Activated naive CD4-positive, alpha-beta T cell treated with anti-CD3 and anti-CD28 coated beads, Interleukin-2, amount 50 U/mL, for 72 hours (primary cell): ENCODE measurements around the gene NR2F1-AS1. TPM values are rescaled to one million over a fixed set of nuclear protein-coding genes. Genes with fewer than 3 reads are reported as not detected.

Experiments used
- ATAC-seq, 2 donors: fragments of 150-1000 bp; cut with Tn5 transposase; 2 replicates each; pipeline ENCODE4 v1.10.0; 2021; ENCODE audit warnings: mild to moderate bottlenecking in 2 of 2, moderate library complexity in 2 of 2
- DNase-seq, 2 donors: peaks; one replicate each; pipeline ENCODE4 v3.0.0; 2021 to 2022; ENCODE audit warnings: low spot score in 2 of 2
- H3K27ac Mint-ChIP-seq, 2 donors: one replicate each; pipeline ENCODE4 v1.8.0; 2022; ENCODE audit warnings: mild to moderate bottlenecking in 2 of 2, mixed read lengths in 2 of 2
- H3K36me3 Mint-ChIP-seq, 2 donors: one replicate each; pipeline ENCODE4 v1.8.0; 2022; ENCODE audit warnings: mixed read lengths in 2 of 2
- H3K9me3 Mint-ChIP-seq, 2 donors: one replicate each; pipeline ENCODE4 v1.8.0; 2022; ENCODE audit warnings: mixed read lengths in 2 of 2
- total RNA-seq, 2 donors: library from RNA; stranded (reverse); gene quantifications; one replicate each; pipeline ENCODE4 v1.2.3, GENCODE V29; 2022

The NR2F1-AS1 gene
- not detected for total RNA-seq

- H3K36me3 Mint-ChIP-seq: peaks cover 7 to 27% of the 10 kb centered on the region in 2 donors
- ATAC-seq (peak; percentile 42), DNase-seq (no peak)
- no peaks in the 10 kb centered on the region for H3K9me3 Mint-ChIP-seq
- no peak within 1 kb of the TSS for H3K27ac Mint-ChIP-seq
Measured at GRCh38 chr5:93580927-93581445, at the start of gene NR2F1-AS1. Gene NR2F1-AS1 (minus strand): TSS chr5:93581219.

DNA sequence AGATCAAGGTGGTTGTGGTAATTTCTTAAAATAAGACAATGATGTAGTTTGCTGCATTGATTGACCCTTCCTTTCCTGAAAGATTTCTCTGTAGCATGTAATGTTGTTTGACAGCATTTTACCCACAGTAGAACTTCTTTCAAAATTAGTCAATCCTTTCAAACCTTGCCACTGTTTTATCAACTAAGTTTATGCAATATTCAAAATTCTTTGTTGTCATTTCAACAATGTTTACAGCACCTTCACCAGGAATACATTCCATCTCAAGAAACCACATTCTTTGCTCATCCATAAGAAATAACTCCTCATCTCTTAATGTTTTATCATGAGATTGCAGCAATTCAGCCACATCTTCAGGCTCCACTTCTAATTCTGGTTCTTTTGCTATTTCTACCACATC is 45.8 kb upstream of the NR2F1-AS1 start:
- ATAC-seq (no peak), DNase-seq (no peak)
- no peak overlapping the region for H3K27ac Mint-ChIP-seq
- H3K9me3 Mint-ChIP-seq: no peaks in the 10 kb centered on the region
- peaks cover 6 to 10% of the 10 kb centered on the region in 2 donors for H3K36me3 Mint-ChIP-seq

DNA sequence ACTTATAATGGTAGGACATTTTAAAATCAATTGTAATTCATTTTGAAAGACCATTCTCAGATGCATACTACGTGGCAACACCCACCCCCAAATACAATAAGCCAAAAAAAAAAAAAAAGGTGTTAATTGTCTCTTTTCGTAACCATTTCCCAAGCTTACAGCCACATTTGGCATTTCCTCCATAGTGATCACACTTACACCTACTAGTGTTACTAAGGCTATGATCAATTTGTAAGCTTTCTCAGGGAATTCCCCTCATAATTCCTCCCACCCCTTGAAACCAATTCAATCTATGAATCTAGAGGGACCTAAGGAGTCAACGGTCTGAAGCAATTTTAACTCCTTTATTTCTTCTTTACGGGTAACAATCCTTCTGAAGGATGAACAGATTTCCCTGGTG is 42.1 kb upstream of the NR2F1-AS1 start:
- Mint-ChIP-seq H3K27ac (no peak overlapping the region), H3K36me3 (peaks cover 5 to 10% of the 10 kb centered on the region in 2 donors), H3K9me3 (no peaks in the 10 kb centered on the region)
- peak in 1 of 2 donors; percentile 32 for ATAC-seq
- DNase-seq: no peak

GRCh38 chr5:93622240-93622885 is 41.3 kb upstream of the NR2F1-AS1 start:
- DNase-seq: no peak
- H3K27ac Mint-ChIP-seq: peak overlapping the region in 1 of 2 donors; percentile 12

DNA sequence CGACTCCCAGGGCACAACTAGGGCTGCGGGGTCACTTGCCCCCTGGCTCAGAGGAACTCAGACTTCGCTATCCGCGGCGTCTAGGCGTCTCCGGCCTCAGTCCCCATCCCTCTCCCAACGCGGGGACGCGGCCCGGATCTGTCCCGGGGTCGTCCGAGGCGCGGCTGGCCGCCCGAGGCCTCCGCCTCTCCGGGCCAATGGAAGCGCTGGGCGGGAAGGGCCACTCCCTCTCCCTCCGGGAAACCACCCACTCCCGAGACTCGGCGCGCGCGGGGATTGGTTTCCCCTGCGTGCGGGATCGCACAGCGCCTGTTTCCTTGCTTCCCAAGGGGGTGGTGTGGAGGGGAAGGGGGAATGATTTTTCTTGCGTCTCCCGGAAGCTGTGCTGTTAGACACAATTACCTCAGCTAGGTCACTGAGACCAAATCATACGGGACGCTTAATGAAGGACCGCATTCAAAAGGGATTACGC is 40.3 kb upstream of the NR2F1-AS1 start:
- Mint-ChIP-seq H3K36me3 (peaks cover 5 to 10% of the 10 kb centered on the region in 2 donors), H3K9me3 (no peaks in the 10 kb centered on the region), H3K27ac (no peak overlapping the region)
- peak; percentile 25 to 30 for ATAC-seq
- no peak for DNase-seq

More at GRCh38 chr5:93622240-93622885, 41.3 kb upstream of the NR2F1-AS1 start:
- Mint-ChIP-seq H3K36me3 (peaks cover 5 to 10% of the 10 kb centered on the region in 2 donors), H3K9me3 (no peaks in the 10 kb centered on the region)
- peak in 1 of 2 donors; percentile 61 for ATAC-seq

GRCh38 chr5:93620487-93621326 is 39.7 kb upstream of the NR2F1-AS1 start:
- Mint-ChIP-seq H3K27ac (peak overlapping the region; percentile 3 to 86), H3K9me3 (no peaks in the 10 kb centered on the region), H3K36me3 (peaks cover 5 to 10% of the 10 kb centered on the region in 2 donors)
- DNase-seq (peak in 1 of 2 donors; percentile 60), ATAC-seq (peak; percentile 80 to 85)

DNA sequence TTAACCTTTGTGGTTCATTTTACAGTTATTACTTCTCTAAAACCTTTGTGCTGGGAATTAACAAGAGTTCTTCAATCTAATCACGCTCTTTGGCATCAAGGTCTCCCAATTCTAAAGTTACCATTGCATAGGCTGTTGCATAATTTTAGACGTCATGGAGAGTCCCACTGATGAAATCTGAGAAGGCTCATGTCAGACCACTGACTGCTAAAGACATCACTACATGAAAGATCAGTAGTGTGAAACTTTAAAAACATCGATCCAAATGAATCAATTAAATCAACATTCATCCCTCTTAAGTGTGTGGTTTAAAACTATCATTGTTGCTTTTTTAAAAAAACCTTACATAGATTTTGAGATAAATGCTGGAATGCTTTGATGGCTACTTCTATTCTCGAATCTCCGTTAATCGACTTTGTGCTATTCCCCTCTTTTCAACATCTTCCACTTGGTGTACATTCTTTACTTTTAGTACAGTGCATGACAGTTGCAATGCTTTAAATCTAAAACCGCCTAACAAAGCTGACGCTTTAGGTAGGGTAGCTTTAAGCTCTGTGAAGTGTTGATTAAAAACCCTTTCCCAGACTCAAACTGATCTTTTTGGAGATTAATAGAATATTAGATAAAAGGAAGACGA is 35.6 kb upstream of the NR2F1-AS1 start:
- H3K27ac Mint-ChIP-seq: no peak overlapping the region
- ATAC-seq: no peak
- H3K36me3 Mint-ChIP-seq: peaks cover 7 to 17% of the 10 kb centered on the region in 2 donors
- no peak for DNase-seq
- peaks cover 0 to 1% of the 10 kb centered on the region in 2 donors for H3K9me3 Mint-ChIP-seq

GRCh38 chr5:93612855-93613243 is 31.8 kb upstream of the NR2F1-AS1 start:
- no peak for DNase-seq
- Mint-ChIP-seq H3K9me3 (peaks cover 0 to 4% of the 10 kb centered on the region in 2 donors), H3K36me3 (peaks cover 5 to 19% of the 10 kb centered on the region in 2 donors), H3K27ac (no peak overlapping the region)
- no peak for ATAC-seq

- peaks cover 0 to 4% of the 10 kb centered on the region in 2 donors for H3K9me3 Mint-ChIP-seq
- peaks cover 5 to 19% of the 10 kb centered on the region in 2 donors for H3K36me3 Mint-ChIP-seq
- peak in 1 of 2 donors; percentile 26 for ATAC-seq
- no peak for DNase-seq
- no peak overlapping the region for H3K27ac Mint-ChIP-seq
Measured at GRCh38 chr5:93611976-93612854, 31.2 kb upstream of the NR2F1-AS1 start.

DNA sequence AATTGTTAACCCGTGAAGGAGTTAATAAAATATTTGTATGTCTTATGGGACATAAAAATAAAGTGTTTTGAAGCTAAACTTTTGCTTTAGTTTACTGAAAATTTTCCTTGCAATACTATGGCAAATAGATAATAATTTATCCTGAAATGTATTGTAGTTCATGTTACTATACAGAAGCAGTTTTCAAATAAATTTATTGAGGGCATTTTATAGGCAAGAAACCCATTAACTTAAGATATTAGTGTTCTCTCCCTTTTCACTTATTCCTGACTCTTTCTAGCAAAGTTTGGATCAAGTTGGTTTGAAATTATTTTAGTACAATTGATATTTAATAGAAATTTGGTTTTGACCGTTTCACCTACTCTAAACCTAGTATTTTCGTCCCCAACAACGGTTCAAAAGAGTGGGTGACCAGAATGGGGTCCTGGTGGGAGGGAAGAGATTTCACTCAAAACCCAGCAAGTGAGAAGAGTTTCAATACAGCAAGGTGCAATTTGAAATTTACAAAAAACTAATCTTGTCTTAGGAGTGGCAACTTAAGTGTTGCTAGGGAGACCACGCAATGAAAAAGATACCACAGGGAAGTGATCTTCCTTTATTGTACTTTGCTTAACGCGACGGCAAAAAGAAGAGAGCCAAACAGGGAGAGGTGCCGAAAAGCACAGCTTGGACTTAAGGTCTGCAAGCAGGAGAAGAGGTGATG is 30.4 kb upstream of the NR2F1-AS1 start:
- Mint-ChIP-seq H3K9me3 (peaks cover 0 to 4% of the 10 kb centered on the region in 2 donors), H3K27ac (no peak overlapping the region), H3K36me3 (peaks cover 5 to 19% of the 10 kb centered on the region in 2 donors)
- no peak for DNase-seq
- no peak for ATAC-seq

GRCh38 chr5:93610581-93611272 is 29.7 kb upstream of the NR2F1-AS1 start:
- Mint-ChIP-seq H3K36me3 (peaks cover 5 to 19% of the 10 kb centered on the region in 2 donors), H3K27ac (no peak overlapping the region), H3K9me3 (peaks cover 0 to 4% of the 10 kb centered on the region in 2 donors)
- ATAC-seq (no peak), DNase-seq (no peak)

- DNase-seq (no peak), ATAC-seq (no peak)
- peaks cover 5 to 22% of the 10 kb centered on the region in 2 donors for H3K36me3 Mint-ChIP-seq
- no peak overlapping the region for H3K27ac Mint-ChIP-seq
- H3K9me3 Mint-ChIP-seq: peaks cover under 1 to 5% of the 10 kb centered on the region in 2 donors
Measured at GRCh38 chr5:93609762-93610161, 28.7 kb upstream of the NR2F1-AS1 start.

- Mint-ChIP-seq H3K36me3 (peaks cover 5 to 25% of the 10 kb centered on the region in 2 donors), H3K9me3 (peaks cover 3 to 7% of the 10 kb centered on the region in 2 donors), H3K27ac (no peak overlapping the region)
- ATAC-seq (no peak), DNase-seq (no peak)
Measured at GRCh38 chr5:93608855-93609254, 27.8 kb upstream of the NR2F1-AS1 start.

GRCh38 chr5:93607367-93608258 is 26.6 kb upstream of the NR2F1-AS1 start:
- no peak overlapping the region for H3K27ac Mint-ChIP-seq
- DNase-seq (no peak), ATAC-seq (peak; percentile 36 to 75)
- H3K9me3 Mint-ChIP-seq: peaks cover 3 to 7% of the 10 kb centered on the region in 2 donors
- peaks cover 14 to 36% of the 10 kb centered on the region in 2 donors for H3K36me3 Mint-ChIP-seq
